GM21526 (cell line): ENCODE measurements around the gene P3H3.
"Not testable (repeated sequence)": the region's sequence is repeated elsewhere in the genome, so short reads cannot be mapped to it uniquely, and the experiment has no call there.

Experiments
- ATAC-seq: cut with Tn5 transposase; IDR thresholded peaks from one replicate; pipeline ENCODE4 v1.9.1; 2021; ENCODE audit warnings: moderate library complexity; ENCODE audit not compliant: unreplicated experiment, low FRiP score

Gene P3H3

DNA sequence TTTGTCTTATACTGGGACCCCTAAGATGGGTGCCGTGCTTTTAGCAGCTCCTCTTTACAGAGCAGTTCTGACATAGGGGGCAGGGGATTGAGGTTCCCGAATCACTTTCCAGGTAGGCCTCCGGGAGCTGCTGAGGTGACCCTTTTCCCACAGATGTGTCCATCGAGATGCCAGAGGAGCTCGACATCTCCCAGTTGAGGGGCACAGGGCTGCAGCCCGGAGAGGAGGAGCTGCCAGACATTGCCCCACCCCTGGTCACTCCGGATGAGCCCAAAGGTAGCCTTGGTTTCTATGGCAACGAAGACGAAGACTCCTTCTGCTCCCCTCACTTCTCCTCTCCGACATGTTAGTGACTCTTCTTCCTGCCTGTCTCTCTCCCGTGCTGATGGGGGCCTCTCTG is 34.8 kb downstream of the P3H3 start:
- ATAC-seq = no peak

DNA sequence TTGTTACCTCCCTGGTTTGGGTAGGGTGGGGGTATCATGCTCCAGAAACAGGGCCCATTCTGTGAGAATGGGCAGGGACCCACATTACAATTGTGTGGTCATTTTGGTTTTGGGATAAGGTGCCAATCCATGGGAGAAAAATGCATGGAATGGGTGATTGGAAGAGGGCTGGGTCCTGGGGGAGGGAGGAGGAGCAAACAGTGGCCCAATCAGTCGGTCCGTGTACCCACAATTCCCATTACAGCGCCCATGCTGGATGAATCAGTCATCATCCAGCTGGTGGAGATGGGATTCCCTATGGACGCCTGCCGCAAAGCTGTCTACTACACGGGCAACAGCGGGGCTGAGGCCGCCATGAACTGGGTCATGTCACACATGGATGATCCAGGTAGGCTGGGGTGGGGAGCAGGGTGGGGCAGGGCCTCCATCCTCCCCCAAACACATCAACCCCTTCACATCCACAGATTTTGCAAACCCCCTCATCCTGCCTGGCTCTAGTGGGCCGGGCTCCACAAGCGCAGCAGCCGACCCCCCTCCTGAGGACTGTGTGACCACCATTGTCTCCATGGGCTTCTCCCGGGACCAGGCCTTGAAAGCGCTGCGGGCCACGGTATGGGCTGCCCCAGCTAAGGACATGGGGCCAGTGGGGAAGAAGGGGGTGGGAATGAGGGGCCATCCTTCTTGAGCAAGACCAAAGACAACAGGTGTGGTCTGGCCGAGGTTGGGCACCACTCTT is 35.5 kb downstream of the P3H3 start:
- ATAC-seq = no peak

DNA sequence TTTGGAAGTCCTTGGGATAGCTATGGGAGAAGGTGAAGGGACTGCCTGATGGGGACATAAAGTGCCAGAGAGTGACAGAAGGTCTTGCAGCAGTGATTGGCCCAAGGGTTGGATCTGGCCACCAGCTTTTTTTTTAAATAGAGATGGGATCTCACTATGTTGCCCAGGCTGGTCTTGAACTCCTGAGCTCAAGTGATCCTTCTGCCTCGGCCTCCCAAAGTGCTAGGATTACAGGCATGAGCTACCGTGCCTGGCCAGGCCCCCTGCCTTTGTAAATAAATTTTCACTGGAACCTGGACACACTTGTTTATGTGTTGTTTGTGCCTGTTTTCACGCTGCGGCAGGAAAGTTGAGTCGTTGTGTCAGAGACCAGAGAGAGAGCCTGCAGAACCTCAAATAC is 37.1 kb downstream of the P3H3 start:
- ATAC-seq = not testable (repeated sequence)

DNA sequence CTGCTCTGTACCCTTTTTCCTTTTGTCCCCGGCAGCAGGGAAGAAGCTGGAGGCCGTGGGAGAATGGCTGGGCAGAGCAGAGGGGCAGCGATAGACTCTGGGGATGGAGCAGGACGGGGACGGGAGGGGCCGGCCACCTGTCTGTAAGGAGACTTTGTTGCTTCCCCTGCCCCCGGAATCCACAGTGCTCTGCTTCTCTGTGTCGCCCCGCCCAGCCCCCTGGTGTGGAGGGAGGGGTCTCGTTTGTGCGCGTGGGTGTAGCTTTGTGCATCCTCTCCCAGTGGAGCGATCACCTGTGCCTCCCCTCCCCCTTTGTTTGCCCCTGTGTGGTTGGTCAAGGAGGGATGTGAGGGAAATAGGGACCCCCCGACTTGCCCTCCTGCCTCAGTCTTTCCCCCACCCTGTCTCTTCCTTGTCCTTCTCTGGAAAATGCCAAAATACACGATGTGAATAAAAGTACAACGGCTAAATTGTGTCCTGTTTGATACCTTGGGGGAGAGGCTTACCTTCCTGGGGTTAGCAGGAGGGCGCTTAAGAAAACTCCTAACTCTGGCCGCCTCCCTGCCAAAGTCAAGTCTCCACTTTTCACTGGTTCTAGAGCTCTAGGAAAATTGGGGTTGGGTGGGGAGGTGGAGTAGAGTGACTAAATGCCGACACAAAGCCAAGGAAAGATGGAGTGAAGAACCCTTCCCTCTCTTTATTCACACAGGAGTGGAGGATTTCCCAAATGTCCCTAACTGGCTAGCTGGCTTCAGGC is 38.1 kb downstream of the P3H3 start:
- ATAC-seq = no peak

DNA sequence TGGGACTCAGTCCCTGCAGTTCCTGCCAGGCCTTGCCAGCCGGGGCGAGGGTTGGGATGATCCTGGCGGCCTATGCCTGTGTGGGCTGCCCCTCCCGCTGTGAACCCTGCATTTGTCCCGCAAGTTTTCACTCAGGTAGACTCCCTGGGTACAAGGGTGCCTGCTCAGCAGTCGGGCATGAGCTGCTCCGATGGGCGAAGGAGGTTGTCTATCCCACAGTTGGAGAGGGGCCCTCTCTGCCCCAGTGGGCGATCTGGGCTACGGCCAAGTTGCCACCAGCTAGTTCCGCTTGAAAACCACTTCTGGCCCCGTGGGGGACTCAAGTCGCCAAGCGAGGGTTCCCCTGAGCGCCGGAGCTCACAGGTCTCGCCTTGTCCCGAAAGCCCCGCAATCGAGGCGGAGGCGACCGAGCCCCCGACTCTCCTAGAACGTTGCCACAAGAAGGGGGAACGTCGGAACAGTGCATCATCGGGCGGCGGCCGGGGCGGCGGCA is 38.8 kb downstream of the P3H3 start:
- no peak for ATAC-seq

DNA sequence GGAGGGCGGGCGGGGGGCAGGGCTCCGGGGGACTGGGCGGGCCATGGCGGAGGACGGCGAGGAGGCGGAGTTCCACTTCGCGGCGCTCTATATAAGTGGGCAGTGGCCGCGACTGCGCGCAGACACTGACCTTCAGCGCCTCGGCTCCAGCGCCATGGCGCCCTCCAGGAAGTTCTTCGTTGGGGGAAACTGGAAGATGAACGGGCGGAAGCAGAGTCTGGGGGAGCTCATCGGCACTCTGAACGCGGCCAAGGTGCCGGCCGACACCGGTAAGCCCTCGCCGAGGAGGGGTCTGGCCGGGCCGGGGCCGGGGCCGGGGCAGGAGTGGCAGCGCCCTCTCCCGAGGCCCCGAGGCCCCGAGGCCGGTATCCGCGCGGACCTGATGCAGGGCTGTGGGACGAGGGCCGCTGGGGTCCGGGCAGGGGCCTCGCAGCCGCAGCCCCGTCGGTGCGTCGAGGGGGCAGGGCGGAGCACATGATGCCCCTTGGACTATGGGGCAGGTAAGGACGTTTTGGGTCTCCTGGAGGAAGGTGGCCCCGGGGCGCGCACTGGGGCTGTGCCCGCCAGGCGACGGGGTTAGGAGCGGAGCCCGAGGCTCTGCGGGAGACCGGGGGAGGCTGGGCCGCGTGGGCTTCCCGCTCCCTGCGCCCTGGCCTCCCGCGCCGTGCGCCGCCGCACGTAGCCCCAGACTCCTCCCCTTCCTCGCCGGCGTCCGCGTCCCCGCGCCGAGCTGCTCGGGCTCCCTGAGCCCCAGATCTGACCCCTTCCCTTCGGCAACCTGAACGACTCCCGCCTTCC is 39.4 kb downstream of the P3H3 start, which contains the start of gene TPI1:
Gene TPI1, plus strand, starts transcription at position 119 of the 798 bp plus-strand sequence. Its CDS starts 36 bp downstream, at position 155.
- peak; percentile 46 for ATAC-seq

DNA sequence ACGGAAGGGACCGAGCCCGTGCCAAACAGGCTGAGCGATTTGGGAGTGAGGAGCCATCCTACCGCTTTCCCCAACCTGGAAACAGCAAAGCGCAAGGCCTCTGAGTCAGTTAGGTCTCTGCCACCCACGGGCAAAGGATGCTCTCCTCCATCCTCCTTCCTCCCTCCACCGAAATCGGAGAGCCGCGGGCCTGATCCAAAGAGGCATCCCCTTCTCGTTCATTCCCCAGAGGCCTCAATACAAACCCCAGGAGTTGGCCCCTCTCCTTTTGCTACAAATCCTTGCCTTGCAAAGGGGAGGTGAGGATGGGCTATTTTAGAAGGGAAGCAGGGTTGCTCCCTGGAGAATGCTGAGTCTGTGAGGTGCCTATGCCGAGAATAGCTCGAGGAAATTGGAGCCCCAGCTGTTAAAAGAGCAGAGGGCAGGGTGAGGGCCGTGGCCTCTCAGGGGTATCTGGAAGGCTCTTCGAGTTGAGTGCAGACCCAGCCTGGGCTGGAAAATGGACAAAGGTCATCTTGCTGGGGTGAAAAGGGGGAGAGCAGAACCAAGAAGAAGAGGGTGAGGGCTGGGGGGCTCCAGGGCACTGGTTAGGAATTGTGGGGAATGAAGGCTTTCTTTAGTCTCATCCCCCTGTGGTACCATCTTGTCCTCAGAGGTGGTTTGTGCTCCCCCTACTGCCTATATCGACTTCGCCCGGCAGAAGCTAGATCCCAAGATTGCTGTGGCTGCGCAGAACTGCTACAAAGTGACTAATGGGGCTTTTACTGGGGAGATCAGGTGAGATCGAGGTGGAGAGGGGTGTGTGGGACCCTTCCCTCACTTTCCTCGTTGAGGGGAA is 40.2 kb downstream of the P3H3 start:
- ATAC-seq = no peak

DNA sequence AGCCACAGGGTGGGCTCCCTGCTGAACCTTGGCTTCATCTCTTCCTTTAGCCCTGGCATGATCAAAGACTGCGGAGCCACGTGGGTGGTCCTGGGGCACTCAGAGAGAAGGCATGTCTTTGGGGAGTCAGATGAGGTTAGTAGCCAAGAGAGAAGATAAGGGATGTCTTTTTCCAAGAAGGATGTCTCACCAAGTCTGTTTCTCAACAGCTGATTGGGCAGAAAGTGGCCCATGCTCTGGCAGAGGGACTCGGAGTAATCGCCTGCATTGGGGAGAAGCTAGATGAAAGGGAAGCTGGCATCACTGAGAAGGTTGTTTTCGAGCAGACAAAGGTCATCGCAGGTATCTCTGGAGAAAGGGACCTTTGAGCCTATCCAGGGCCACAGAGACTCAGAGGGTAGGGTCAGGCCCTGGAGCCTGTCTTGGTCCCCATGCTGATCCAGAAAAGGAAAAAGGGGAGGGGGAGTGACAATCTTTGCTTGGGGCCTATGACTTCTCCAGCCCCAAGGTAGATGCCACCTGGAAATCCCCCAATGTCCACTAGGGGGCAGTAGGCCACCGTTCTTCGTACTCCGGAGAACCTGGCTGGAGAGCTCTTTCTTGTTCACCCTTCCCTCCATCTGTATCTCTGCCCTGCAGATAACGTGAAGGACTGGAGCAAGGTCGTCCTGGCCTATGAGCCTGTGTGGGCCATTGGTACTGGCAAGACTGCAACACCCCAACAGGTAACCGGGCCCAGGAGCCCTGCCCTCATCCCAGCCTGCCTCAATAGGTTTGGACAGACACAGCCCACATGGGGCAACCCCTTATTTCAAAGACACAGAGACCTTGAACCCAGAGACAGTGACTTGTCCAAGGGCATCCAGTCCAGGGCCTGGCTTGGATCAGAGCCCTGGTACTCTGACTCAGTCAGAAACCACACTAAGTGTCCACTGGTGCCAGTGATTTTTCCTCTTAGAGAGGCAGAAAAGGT is 41.1 kb downstream of the P3H3 start:
- ATAC-seq = no peak

DNA sequence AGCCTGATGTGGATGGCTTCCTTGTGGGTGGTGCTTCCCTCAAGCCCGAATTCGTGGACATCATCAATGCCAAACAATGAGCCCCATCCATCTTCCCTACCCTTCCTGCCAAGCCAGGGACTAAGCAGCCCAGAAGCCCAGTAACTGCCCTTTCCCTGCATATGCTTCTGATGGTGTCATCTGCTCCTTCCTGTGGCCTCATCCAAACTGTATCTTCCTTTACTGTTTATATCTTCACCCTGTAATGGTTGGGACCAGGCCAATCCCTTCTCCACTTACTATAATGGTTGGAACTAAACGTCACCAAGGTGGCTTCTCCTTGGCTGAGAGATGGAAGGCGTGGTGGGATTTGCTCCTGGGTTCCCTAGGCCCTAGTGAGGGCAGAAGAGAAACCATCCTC is 42.1 kb downstream of the P3H3 start:
- ATAC-seq = not testable (repeated sequence)

DNA sequence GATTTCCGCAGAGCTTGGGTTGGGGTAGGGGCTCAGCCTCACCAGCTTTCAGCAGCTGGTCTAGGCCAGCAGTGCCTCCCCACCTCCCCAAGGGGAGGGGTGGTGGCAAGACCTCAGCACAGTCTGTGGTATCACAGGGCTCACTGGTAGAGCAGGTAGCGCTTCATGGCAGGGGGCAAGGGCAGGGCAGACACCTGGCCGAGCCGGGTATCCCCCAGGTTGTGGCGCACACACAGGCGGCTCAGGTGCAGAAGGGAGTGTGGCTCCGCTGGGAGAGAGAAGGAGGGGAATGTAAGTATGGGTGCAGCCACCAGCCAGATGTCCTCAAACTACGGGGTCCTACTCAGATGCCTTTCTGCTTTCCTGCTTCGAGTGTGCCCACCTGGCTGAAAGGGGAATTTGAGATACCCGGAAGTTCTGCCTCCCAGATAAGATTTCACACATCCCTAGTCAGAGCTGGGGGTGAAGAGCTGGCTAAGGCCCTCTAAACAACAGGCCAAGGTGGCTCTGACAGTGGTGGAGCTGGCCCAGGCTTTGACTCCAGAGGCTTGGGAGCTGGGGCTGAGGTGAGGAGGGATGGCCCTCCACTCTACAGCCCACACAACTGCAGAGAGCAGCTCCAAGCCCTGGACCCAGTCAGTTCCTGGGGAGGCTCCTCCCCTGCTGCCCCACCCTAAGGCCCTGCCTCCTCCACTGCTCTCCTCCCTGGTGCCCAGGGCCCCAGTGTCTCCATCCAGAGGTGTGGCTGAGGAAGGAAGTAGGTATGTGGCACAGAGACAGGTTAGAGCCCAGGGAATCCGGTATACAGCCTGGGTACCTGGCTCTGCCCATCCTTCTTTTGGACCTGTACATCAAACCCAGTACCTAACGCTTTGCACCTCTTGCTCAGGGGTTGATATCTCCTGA is 43.1 kb downstream of the P3H3 start:
- no peak for ATAC-seq

DNA sequence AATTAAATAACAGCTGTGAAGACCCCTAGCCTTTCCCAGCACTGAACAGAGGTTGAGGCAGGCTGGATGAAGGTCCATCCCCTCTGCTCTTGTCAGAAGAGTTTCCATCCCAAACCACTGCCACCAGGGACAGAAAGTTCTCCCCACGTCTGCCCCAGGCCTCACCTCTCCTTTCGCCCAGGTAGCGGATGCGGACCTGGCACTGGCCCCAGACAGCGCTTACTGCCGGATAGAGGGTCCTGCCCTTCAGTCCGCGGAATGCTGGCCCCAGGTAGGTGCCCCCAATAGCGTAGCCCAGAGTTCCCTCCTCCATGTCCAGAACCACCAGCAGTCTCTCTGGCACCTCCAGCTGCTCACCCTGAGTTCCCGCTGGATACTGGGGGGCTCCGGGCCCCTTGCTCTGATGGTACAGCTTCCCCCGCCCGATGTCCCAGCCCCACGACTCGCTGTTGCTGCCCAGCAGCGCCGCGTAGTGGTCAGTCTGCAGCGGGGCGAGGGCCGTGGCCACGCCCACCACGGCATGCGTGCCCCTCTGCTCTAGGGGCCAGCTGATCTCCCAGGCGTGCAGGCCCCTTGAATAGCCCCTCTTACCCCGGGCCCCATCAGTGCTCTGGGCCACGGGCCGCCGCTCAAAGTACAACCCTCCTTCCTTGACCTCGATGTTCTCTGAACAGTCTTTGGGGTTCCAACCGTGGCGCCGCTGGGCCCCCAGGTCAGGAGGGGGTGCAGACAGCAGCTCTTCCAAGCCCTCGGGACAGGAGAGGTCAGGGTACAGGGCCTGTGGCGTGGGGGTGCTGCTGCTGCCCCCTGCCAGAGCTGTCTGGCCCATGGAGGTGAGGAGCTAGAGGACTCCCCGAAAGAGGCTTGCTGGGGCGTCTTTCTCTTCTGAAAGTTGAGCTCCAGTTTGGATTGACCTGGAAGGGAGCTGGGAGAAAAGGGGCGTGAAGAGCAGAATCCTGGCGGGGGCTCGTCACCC is 44.2 kb downstream of the P3H3 start:
- peak; percentile 34 for ATAC-seq

DNA sequence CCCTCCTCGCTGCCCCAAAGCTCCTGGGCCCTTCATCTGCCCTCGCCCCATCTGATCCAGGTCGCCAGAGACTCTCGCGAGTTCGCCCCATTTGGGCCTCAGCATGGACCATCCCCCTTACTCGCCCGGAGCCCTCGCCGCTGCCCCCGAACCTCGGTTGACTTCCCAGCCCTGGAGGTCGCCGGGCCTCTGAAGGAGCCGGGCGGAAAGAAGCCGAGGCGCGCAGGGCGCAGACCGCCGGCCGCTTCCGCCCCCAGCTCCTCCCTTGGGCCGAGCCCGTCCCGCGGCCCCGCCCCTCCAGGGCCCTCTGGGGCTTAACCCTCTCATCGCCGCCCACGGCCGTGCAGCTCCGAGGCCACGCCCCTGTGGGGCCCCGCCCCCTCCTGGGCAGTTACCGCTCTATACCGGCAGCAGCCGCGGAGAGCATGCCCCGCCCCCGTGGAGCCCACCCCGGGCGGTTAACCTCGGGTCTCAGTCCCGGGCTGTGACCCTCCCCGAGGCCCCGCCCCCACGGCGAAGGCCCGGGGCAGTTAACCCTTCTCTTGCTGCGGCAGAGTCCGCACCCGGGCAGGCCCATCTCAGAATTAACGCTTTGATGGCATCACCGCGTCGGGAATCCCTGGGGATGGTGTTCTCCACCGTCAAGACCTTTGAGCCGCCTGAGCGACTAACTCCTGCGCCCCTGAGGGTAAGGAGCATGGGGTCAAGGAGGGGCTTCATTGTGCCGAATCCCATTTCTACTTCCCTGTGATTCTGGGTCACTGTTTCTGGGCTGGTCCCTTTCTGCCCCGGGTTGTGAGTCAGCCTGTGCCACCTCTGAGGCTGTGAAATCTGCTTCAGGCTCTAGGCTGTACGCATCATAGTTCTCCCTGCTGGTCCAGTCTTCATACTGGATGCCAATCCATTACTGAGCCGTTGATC is 45.1 kb downstream of the P3H3 start, which contains the start of gene SPSB2:
Gene SPSB2, minus strand, starts transcription at position 210 of the 921 bp plus-strand sequence. CDS start 402 bp downstream, outside the sequence.
- ATAC-seq = peak; percentile 59

DNA sequence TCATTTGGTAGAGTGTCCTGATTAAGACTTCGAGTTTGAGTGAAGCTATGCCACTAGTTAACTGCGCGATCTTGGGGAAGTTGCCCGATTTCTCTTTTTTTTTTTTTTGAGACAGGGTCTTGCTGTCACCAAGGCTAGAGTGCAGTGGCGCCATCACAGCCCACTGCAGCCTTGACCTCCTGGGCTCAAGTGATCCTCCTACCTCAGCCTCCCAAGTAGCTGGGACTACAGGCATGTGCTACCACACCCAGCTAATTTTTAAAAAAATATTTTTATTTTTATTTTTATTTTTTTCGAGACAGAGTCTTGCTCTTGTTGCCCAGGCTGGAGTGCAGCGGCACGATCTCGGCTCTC is 45.8 kb downstream of the P3H3 start:
- ATAC-seq = not testable (repeated sequence)

DNA sequence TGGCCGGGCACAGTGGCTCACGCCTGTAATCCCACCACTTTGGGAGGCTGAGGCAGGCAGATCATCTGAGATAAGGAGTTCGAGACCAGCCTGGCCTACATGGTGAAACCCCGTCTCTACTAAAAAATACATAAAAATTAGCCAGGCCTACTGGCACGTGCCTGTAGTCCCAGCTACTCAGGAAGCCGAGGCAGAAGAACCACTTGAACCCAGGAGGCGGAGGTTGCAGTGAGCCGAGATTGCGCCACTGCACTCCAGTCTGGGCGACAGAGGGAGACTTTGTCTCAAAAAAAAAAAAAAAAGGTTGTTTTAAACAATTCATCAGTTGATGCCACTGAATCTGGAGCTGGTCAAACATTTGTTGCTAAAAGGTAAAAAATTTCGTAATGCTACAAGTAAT is 51.6 kb downstream of the P3H3 start:
- not testable (repeated sequence) for ATAC-seq

DNA sequence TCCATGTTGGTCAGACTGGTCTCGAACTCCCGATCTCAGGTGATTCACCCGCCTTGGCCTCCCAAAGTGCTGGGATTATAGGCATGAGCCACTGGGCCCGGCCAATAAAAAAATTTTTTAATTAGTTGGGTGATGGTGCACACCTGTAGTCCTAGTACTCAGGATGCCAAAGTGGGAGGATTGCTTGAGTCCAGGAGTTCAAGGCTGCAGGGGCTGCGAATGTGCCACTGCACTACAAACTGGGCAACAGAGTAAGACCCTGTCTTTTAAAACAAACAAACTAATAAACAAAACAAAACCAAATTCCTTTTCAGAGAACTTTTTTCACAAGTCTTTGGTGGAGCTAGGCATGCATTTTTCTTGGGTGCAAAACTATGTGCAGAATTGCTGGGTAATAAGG is 55.0 kb downstream of the P3H3 start:
- no peak for ATAC-seq

DNA sequence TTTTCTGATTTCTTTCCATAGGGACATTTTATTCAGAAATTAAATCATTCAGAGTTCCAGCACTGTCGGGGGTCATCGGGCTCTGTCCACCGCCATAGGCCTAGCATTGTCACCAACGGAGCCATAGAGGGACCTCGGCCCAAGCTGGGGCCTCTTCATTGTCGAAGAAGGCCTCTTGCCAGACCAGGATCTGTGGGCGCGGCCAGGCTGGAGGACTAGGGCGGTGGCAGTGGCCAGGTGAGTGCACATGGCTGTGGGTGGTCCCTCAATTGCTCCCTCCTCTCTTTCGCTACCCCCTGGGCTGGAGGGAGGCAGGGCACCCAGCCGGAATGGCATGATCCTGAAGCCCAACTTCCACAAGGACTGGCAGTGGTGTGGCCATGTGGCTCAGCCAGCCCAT is 55.5 kb downstream of the P3H3 start:
- ATAC-seq = no peak
